MV-4-11 (cell line): ENCODE results near the gene FXYD3.

Source experiments
- DNase-seq: peaks from one replicate; lab custom pipeline; 2025; lab: John Stamatoyannopoulos, UW

FXYD3 gene, protein sequence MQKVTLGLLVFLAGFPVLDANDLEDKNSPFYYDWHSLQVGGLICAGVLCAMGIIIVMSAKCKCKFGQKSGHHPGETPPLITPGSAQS

DNA sequence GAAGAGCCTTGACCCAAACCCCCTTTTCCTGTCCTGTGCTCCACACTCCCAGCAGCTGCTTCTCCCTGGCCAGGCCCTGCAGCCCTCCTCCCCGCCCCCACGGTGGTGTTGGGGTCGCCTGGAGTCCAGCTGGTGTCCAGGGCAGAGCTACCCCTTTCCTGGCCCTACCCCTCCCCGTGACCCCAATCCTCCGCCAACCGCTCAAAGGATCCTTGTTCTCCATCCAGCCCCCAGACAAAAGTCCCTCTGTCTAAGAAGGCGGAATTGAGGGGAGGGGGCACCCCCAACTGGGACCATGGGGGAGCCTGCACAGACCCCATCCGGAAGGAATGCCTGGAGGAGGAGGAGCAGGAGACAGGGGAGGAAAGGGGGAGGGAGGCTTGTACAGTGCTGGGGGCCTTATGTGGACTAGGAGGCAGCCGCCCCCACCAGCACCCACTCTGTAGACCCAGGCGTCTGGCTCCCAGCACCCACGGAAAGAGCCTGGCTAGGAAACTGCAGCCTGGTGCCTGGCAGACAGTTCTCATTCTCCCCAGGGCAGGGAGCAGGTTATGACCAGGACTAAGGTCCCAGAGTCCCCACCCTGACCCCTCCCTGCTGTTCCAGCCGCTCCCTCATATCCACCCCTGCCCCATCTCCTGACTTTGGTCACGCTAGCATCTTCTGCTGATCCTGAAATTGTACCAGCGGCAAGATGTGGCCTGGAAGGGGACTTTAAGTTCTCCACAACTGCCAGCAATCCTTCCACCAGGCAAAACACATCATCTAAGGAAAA, at the start of gene FXYD3:
TSS of gene FXYD3 (plus strand) at position 647 of the 775 bp plus-strand sequence. CDS start 3,554 bp downstream, outside the sequence.
- DNase-seq = no peak

DNA sequence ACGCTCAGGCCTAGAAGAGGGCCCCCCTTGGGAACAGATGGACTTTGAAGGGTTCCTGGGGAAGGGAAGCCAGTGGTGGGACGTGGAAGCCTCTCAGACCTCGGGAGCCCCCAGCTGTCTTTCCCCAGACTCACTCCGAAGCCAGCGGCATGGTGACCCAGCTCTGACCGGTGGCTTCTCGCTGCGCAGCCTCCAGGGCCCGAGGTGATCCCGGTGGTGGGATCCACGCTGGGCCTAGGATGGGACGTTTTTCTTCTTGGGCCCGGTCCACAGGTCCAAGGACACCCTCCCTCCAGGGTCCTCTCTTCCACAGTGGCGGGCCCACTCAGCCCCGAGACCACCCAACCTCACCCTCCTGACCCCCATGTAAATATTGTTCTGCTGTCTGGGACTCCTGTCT, 49.5 kb upstream of the FXYD3 start:
- DNase-seq = no peak

DNA sequence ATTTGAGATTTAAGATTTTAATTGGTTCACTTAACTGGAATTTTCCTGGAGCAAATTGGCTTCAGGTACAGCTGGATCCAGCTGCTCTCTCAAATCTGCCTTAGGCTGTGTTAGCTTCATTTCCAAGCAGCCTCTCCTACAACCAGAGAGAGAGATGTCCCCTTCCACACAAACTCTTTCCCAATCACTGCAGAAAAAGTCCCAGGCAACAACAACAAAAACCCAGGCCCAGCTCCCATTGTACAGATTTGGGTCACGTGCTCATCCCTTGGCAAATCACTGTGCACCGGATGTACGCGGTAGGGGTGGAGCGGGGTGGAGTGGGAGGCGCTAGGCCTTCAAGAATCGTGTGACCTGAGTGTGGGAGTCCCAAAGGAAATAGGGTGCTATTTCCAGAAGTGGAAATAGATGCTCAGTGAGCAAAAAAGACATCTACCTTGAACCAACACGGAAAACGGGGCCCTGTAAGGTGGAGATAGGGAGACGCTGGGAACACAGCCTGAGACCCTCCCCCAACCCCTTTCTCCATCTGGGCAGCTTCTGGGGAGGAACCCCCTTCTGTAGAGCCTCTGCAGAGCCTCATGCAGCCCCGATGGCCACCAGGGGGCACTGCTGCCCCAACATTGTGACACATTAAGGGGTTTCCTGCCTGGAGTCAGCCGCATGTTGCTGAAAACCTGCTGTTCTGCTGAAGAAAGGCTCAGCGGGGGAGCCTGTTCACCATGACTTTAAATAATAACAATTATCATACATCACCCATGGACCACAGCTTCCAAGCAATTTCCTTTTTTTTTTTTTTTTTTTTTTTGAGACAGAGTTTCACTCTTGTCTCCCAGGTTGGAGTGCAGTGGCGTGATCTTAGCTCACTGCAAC, 48.7 kb upstream of the FXYD3 start:
- DNase-seq = peak; percentile 82

DNA sequence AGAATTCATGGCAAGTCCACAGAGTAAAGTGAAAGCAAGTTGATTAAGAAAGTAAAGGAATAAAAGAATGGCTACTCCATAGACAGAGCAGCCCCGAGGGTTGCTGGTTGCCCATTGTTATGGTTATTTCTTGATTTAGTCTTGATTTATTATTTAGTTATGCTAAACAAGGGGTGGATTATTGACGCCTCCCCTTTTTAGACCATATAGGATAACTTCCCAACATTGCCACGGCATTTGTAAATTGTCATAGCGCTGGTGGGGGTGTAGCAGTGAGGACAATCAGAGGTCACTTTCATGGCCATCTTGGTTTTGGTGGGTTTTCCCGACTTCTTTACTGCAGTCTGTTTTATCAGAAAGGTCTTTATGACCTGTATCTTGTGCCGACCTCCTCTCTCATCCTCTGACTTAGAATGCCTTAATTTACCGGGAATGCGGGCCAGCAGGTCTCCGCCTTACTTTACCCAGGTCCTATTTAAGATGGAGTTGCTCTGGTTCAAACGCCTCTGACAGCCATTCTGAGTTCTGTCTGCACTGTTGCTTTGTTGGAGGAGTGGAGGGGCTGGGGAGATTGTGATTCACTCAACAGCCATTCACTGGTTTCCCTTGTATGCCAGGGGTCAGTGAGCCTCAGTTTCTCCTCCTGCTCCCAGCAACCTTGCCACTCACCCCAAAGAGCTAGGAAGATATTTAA, 46.5 kb upstream of the FXYD3 start:
- DNase-seq = no peak

DNA sequence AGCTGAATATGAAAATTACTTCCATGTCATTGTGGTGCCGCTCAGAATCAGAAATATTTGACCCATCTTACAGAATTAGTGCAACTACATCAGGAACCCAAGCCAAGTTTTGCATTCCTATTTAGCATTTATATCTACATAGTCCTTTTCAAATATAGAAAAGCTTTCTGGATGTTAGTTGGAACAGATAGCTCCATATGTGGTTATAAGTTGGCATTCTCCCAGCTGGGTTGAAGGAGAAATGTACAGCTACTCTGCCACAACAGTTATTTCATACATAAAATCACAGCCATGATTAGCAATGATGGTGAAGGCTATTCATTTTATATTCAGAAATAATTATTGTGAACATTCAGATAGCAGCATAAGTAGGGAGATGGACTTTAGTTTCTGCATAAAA, 45.9 kb upstream of the FXYD3 start:
- DNase-seq = no peak

DNA sequence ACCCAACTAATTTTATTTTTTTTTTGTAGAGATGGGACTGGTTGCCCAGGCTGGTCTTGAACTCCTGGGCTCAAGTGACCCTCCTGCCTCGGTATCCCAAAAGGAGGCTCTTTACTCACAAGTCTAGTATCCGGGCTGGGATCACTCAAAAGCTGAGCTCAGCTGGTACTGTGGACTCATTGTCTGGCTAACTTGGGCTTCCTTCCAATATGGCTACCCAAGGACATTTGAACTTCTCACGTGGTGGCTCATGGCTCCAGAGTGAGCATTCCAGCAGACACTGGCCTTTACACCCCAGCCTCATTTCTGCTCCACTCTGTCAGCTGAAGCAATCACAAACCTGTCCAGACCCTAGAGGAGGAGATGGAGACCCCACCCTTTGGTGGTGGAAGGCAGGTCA, 45.2 kb upstream of the FXYD3 start:
- no peak for DNase-seq

DNA sequence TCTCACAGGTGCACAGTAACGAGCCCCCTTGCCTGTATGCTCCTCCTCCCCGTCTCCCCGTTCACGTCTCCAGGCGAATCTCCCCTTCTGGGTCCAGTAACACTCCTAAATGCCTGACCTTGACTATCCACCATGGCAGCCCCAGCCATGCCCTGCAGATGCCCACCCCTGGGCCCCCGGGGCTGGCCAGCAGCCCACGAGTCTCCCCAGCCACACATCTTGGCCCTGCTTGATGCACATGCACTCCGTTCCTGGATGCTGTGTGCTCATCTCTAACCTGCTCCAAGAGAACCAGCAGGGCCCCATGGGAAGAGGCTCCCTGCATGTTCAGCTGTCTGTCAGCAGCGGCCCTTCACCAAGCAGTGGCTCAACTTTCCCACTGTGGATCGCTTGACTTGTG, 42.1 kb upstream of the FXYD3 start:
- no peak for DNase-seq

DNA sequence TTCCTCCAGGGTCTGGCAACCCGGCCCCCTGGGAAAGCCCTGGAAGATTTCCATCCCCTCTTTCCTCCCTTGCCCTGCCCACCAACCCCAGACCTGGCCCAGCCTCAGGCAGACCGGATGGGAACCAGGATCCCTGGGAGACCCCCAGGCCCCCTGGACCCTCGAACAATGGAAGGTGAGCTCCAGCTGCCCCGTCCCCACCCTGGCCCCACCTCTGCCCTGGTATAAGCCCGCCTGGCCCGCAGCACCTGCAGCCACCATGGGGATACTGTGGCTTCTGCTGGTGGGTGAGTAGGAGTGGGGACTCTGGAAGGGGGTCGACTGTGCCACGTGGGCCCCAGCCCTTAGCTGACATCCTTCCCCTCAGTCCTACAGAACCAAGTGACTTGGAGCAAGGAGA, 41.7 kb upstream of the FXYD3 start:
- no peak for DNase-seq

DNA sequence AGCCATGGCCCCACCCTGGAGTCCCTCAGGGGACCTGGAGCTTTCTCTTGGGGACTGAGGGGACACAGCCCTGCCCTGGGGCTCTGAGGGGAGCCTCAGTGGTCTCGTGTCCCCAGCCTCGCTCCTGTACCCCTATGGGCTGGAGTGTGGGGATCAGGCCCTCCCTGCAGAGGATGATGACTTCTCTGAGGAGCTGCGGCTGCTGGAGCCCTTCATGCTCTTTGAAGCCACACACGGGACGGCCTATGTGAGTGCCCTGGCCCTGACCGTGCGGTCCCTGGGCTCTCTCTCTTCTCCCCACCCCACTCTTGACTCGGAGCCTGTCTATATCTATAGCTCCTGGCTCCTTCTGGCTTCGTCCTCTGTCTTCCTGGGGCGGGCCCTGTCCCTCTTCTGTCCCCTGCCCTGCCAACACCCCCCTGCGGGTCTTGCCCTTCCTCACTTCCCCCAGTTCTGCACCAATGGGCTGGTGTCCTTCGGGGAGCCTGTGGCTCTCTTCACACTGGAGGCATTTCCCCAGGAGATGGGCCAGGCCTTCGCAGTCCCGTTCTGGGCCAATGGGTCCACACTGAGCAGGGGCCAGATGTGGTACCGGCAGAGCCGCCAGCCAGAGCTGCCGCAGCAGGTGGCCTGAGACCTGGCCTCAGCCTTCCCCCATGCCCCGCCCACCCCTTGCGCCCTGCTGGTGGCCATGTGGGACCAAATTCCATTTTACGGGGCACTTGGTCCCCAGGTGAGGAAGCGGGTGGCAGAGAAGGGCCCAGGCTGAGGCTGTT, 41.0 kb upstream of the FXYD3 start:
- DNase-seq = no peak

DNA sequence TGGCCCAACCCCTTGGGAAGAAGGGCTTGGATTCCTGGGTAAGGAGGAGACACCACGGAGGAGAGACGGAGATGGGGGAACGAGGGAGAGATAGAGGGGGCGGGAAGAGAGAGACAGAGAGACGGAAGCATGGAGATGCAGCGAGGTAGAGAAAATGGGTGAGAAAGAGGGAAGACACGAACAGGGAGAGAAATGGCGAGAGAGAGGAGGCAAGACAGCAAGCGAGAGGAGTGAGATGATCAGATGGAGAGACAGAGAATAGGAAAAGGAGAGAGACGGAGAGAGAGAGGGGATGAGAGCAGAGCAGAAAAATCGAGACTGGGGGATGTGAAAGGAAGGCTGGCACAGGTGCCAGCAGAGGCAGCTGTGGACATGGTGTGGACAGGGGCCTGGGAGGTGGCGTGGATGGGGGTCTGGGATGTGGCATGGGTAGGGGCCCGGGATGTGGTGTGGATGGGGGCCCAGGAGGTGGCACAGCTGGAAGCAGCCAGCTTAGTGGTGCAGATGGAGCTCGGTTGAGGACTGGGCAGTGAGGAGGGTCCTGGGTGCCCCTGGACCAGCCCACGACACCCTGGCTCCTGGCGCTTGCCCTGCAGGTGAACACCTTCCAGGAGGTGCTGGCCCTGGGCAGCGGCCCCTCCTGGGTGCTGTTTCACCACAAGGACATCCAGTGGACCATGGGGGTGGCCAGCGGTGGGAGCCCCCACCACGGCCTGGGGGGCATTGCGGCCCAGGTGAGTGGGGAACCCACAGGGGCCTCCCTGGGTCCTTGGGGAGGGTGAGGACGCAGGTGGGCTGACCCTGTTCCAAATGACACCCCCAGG, 40.2 kb upstream of the FXYD3 start:
- DNase-seq = no peak

DNA sequence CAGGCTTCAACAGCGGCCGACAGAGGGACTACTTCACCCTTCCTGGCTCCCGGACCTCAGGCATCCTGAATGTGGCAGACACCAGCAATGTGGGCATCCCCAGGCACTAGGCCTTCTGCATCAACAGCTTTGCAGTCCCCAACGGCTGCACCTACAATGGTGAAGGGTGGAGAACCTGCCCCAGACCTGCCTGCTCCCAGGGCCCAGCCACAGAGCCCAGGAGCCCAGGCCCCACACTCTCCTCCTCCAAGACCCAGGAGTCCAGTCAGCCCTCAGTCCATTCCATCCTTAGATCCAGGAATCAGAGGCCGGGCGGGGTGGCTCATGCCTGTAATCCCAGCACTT, 39.6 kb upstream of the FXYD3 start:
- DNase-seq = no peak

DNA sequence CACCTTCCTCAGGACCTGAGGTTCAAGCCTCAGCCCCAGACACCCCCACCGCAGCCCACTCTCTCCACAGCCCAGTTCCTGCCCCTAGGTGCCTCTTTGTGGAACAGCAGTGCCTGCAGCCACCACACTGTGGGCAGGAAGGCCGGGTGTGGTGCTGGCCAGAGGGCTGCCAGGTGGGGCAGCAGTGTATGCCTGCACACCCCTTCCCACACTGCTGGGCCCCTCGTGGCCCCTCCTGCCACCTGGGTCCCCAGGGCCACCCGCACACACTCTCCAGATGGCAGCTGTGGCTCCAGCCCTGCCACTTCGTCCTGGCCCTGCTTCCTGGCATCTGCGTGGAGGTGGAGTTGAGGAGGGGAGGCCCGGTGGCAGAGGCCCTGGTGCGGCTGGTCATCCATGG, 39.0 kb upstream of the FXYD3 start:
- DNase-seq = no peak

DNA sequence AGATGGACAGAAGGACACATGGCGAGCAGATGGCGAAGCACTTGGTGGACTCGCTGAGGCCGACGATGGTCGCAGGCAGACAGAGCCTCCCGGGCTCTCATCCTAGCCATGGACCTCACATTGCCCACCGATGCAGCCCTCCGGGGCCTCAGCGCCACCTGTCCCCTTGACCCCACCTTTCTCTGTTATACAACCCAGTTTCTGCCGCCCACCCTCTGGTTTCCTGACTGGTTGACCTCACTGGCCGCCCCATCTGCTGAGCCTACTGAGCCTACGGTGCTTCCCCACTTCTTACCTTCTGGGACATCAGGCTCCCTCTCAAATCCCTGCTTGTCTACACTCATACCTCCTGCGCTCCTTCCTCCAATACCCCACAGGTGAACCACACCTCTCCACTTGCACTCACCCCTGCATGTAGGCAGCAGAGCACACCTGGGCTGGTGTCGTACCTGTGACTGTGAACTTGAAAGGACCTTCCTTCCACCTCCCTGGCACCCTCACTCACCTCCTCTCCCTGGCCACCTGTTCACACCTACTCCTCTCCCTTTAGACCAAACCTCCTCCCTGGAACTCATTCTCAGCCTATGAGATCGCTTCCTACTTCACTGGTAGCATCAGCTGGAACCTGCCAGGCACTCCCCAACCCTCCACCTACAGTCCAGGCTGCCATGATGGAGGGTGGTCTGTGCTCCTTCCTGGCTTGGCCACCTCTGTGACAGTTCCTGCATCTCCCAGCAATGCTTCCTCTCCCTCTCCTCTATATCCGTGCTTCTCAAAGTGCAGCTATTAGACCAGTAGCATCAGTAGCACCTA, 38.0 kb upstream of the FXYD3 start:
- no peak for DNase-seq

DNA sequence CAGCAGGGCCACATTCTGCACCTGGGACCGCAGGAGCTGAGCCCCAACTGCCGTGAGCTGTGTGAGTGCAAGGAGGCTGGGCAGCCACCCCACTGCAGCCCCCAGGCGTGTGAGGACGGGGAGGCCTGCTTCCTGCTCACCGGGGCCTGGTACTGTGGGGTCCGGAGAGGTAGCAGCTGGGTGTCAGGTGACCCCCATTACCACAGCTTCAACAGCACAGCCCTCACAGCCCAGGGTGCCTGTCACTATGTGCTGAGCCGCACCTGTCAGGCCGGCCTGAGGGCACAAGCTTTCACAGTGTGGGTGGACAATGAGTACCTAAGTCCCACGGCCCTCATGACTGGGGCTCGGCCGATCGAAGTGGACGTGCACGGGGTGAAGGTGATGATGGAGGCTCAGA, 35.8 kb upstream of the FXYD3 start:
- DNase-seq = no peak

DNA sequence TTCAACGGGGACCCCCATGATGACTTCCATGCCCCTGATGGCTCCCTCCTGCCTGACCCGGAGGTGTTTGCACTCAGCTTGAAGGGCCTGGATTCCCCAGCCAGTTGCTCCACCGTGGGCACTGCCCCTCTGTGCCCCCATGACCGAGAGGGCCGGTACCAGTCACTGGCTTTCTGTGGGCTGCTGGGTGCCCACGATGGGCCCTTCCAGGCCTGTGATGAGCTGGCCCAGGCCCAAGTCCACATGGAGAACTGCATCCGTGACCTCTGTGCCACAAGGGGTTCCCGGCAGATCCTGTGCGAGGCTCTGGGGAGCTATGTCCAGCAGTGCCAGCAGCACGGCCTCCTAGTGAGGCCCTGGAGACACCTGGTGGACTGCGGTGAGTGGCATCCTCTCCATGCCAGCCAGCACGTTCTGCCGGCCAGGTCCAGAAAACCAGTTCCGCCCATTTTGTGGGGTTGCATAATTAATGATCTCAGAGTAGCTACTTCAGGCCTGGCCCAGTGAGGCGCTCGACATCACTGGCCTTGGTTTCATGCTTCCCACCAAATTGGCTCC, 34.9 kb upstream of the FXYD3 start:
- no peak for DNase-seq

DNA sequence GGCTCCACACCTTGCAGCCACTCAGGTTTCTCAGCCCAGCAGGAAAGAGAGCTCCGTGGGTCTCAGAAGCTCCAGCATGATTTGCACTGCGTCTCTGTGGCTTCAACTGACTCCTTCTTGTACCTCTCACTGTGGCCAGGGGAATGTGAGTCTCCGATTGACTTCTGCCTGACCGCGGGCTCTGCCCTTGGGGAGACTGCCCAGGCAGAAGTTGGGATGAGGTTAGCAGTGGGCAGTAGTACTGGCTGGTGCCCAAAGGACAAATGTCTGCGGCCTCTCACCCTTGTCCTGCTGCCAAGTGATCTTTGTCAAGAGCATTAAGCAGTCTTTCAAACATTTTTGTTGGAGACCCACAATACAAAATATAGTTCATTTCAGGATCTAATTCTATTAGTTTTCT, 34.4 kb upstream of the FXYD3 start:
- no peak for DNase-seq

DNA sequence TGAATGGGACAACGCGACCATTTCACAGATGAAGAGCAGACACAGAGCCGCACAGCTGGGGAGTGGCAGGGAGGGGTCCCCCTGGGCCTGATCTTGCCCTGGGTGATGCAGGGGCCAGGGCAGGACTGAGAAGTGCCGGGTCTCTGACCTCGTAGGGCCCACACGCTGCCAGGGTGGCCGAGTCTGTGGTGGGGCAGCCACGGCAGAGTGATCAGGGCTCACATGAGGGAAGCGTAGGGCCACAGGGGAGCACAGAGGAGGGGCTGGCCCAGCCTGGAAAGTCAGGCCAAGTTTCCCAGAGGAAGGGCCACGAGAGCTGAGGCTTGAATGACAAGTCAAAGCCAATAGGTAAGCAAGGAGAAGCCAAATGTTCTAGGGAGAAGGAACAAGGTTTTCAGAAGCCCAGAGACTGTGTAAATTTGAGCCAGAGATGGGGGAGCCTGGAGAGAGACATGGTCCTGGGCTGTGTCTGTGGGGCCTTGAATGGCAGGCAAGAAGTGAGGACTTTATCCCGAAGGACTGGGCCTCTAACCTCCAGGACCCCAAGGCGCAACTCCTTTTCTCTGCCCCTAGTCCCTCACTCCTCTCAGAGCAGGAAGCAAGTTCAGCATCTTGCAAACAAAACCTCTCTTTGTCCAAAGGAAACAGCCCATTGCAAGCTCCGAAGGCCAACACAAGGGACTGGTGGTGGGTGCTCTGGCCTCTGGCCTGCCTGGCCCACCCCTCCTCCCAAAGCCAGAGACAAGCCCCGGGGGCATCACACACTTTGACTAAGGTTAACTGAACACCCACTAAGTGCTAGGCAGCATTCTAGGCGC, 31.7 kb upstream of the FXYD3 start:
- DNase-seq = no peak

DNA sequence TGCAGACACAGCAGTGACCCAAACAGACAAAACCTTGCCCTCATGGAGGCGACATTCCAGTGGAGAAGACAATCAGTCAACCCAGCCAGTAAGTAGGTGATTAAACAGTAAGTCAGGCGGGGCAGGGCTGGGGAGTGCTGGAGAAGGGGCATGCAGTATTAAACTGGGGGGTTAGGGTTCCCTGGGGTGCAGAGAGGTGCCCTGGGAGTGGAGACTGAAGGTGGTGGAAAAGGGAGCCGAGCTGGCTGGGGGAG, 31.2 kb upstream of the FXYD3 start:
- no peak for DNase-seq

DNA sequence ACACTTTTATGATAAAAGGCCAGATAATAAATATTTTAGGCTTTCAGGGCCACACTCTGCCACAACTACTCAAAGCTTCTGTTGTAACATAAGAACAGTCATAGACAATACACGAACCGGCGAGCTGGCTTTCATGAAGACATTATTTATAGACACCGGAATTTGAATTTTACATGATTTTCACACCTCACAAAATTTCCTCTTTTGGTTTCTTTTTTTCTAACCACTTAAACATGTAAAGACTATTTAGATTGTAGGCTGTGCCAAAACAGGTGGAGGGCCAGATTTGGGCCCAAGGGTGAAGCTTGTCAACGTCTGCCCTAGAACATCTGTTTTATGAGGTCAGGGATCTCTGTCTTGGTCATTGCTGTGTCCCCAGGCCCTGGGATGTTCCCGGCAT, 29.7 kb upstream of the FXYD3 start:
- no peak for DNase-seq
